Measurements from ENCODE around the gene B3GNT3.

The B3GNT3 gene

GRCh38 chr19:17854061-17854460, 59.1 kb downstream of the B3GNT3 start:
- in situ Hi-C loops (cut with HindIII; ENCODE audit: low sequenced_read_pairs), result loop anchor here (5.0 to 25.0 kb wide), 3 partner anchors 77 to 142 kb away; partner anchors contain the start of gene MAP1S

GRCh38 chr19:17855280-17856152, 60.6 kb downstream of the B3GNT3 start:
- in situ Hi-C loops (cut with HindIII; ENCODE audit: low sequenced_read_pairs), result loop anchor here (25.0 kb wide), 1 partner anchor 143 kb away; the partner anchor contains the start of gene MAP1S

- in situ Hi-C loops (cut with HindIII; ENCODE audit: low sequenced_read_pairs), result loop anchor here (25.0 kb wide), 1 partner anchor 147 kb away; the partner anchor contains the start of gene MAP1S
Observed at GRCh38 chr19:17859533-17860330, 64.8 kb downstream of the B3GNT3 start, which contains the start of gene RPL18A. TSS of gene RPL18A (plus strand) at chr19:17859910. CDS start at chr19:17859957, 47 bp downstream.

- in situ Hi-C loops (cut with HindIII; ENCODE audit: low sequenced_read_pairs), result loop anchor here (25.0 kb wide), 1 partner anchor 148 kb away; the partner anchor contains the start of gene MAP1S
Observed at GRCh38 chr19:17860331-17860992, 65.5 kb downstream of the B3GNT3 start.

GRCh38 chr19:17860993-17861360, 66.0 kb downstream of the B3GNT3 start:
- in situ Hi-C loops (cut with HindIII; ENCODE audit: low sequenced_read_pairs), result loop anchor here (25.0 kb wide), 1 partner anchor 149 kb away; the partner anchor contains the start of gene MAP1S

GRCh38 chr19:17861542-17862402, 66.8 kb downstream of the B3GNT3 start:
- in situ Hi-C loops (cut with HindIII; ENCODE audit: low sequenced_read_pairs), result loop anchor here (25.0 kb wide), 1 partner anchor 149 kb away; the partner anchor contains the start of gene MAP1S

GRCh38 chr19:17862711-17863519, 68.0 kb downstream of the B3GNT3 start:
- in situ Hi-C loops (cut with HindIII; ENCODE audit: low sequenced_read_pairs), result loop anchor here (25.0 kb wide), 1 partner anchor 151 kb away; the partner anchor contains the start of gene MAP1S

All from endothelial cell of hepatic sinusoid (primary cell).